Brain microvascular endothelial cell (primary cell): ENCODE results near the gene KLHL25.

ENCODE experiments used
- DNase-seq: peaks from one replicate; pipeline ENCODE4 v3.0.0-alpha.2; 2020
- H3K27ac ChIP-seq: fragments of 250-450 bp; sonication (Bioruptor Pico); 2 replicates; pipeline ENCODE4 v1.5.1; 2020; ENCODE audit warnings: mild to moderate bottlenecking, moderate library complexity
- H3K27me3 ChIP-seq: fragments of 250-450 bp; sonication (Bioruptor Pico); replicated peaks from 2 replicates; pipeline ENCODE4 v1.5.1; 2020; ENCODE audit warnings: mild to moderate bottlenecking
- H3K36me3 ChIP-seq: fragments of 250-450 bp; sonication (Bioruptor Pico); replicated peaks from 2 replicates; pipeline ENCODE4 v1.5.1; 2020; ENCODE audit warnings: mild to moderate bottlenecking
- H3K4me3 ChIP-seq: 2 replicates; pipeline ENCODE4 v1.5.1; 2011; ENCODE audit warnings: low read depth, mild to moderate bottlenecking, control low read depth, low read length, moderate library complexity
- in situ Hi-C: cut with HindIII; loops from 2 replicates; pipeline ENCODE4 v1.10.0; 2017; ENCODE audit warnings: low sequenced_read_pairs, low pct_ligation_motif_present
- TF ChIP-seq, protein P1 (sequence below): IDR thresholded peaks from 2 replicates; pipeline ENCODE4 v1.5.1; 2011; ENCODE audit warnings: low read depth, mild to moderate bottlenecking, moderate library complexity, low read length, control low read depth, inconsistent platforms; ENCODE audit errors: missing control alignments

Gene KLHL25

DNA sequence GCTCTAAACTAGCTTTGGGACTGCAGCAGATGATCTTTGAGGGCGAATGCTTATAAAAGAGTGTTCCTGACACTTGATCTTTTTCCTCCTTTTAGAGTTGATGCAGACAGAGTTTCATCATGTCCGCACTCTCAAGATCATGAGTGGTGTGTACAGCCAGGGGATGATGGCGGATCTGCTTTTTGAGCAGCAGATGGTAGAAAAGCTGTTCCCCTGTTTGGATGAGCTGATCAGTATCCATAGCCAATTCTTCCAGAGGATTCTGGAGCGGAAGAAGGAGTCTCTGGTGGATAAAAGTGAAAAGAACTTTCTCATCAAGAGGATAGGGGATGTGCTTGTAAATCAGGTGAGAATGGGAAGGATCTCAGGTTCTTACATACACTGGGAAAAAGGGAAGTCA lies 75.7 kb downstream of the KLHL25 start:
- H3K4me3 ChIP-seq, result no peak overlapping the region
- no peak overlapping the region for H3K27ac ChIP-seq
- H3K27me3 ChIP-seq, result no peaks in the 10 kb centered on the region
- in situ Hi-C loops, result no loop called here
- TF ChIP-seq, protein P1, sequence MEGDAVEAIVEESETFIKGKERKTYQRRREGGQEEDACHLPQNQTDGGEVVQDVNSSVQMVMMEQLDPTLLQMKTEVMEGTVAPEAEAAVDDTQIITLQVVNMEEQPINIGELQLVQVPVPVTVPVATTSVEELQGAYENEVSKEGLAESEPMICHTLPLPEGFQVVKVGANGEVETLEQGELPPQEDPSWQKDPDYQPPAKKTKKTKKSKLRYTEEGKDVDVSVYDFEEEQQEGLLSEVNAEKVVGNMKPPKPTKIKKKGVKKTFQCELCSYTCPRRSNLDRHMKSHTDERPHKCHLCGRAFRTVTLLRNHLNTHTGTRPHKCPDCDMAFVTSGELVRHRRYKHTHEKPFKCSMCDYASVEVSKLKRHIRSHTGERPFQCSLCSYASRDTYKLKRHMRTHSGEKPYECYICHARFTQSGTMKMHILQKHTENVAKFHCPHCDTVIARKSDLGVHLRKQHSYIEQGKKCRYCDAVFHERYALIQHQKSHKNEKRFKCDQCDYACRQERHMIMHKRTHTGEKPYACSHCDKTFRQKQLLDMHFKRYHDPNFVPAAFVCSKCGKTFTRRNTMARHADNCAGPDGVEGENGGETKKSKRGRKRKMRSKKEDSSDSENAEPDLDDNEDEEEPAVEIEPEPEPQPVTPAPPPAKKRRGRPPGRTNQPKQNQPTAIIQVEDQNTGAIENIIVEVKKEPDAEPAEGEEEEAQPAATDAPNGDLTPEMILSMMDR, result no peak
- peaks cover 52% of the 10 kb centered on the region for H3K36me3 ChIP-seq
- DNase-seq, result no peak

DNA sequence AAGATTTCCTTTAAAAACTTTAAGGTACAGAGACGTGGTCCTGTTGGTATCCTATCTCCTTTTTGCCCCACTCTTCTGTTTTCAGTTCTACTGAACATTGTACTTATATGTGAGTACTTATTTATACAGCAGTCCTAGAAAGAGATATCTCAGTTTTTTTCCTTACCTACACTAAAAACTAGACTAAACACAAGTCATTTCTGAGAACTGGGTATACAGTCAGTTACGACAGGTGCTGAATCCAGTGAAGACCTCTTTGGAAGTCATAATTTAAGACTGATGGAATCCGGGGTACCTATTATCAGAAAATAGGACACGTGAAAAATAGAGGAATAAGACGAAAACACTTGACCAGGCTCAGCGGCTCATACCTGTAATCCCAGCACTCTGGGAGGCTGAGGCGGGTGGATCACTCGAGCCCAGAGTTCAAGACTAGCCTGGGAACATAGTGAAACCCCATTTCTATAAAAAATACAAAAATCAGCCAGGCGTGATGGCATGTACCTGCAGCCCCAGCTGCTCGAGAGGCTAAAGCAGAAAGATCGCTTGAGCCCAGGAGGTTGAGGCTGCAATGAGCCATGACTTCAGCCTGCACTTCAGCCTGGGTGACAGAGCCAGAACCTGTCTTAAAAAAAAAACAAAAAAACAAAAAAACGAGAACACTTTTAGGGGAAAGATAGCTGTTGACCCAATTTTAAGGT lies 76.3 kb downstream of the KLHL25 start:
- no peak overlapping the region for H3K27ac ChIP-seq
- H3K4me3 ChIP-seq, result no peak overlapping the region
- in situ Hi-C loops, result no loop called here
- H3K27me3 ChIP-seq, result no peaks in the 10 kb centered on the region
- TF ChIP-seq, protein P1, result no peak
- no peak for DNase-seq
- H3K36me3 ChIP-seq, result peaks cover 50% of the 10 kb centered on the region

DNA sequence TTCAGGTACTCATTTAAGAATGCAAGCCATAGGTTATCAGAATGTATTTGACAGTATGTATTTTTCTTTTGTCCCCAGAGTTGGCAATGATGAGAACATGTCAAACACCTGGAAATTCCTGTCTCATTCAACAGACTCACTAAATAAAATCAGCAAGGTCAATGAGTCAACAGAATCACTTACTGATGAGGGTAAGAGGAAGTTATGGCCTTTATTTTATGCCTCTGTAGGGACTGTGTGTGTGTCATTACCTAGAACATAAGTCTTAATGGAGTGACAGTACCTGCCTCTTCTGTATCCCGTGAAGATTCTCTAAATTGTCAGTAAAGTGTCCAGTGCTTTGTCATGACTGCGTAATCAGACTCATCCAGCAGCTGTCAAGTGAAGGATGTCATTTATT lies 77.5 kb downstream of the KLHL25 start:
- TF ChIP-seq, protein P1, result no peak
- H3K27ac ChIP-seq, result no peak overlapping the region

DNA sequence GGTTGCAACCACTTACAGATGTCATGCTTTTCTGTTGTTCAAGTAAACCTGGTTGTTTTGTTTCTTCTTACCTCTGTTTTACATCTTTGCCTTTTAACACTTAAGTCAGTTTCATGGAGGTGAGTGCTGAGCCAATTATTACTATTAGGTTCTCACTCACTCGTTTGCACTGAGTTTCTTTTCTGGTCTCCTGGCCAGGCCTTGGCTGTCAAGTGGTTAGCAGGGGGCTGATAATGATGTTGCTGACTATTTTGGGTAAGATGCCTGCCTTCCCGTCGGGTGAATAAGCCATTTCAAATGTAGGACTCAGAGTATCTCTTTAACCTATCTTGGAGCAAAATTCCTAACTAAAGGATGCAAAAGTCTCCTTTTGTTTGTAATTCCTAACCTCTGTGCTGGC lies 78.5 kb downstream of the KLHL25 start:
- Histone ChIP-seq H3K27ac (no peak overlapping the region), H3K4me3 (no peak overlapping the region), H3K36me3 (peaks cover 37% of the 10 kb centered on the region), H3K27me3 (no peaks in the 10 kb centered on the region)
- DNase-seq, result no peak
- in situ Hi-C loops, result no loop called here
- TF ChIP-seq, protein P1, result no peak

More for the DNA sequence above, 77.5 kb downstream of the KLHL25 start:
- in situ Hi-C loops, result no loop called here
- Histone ChIP-seq H3K36me3 (peaks cover 40% of the 10 kb centered on the region), H3K27me3 (no peaks in the 10 kb centered on the region), H3K4me3 (no peak overlapping the region)
- DNase-seq, result no peak

DNA sequence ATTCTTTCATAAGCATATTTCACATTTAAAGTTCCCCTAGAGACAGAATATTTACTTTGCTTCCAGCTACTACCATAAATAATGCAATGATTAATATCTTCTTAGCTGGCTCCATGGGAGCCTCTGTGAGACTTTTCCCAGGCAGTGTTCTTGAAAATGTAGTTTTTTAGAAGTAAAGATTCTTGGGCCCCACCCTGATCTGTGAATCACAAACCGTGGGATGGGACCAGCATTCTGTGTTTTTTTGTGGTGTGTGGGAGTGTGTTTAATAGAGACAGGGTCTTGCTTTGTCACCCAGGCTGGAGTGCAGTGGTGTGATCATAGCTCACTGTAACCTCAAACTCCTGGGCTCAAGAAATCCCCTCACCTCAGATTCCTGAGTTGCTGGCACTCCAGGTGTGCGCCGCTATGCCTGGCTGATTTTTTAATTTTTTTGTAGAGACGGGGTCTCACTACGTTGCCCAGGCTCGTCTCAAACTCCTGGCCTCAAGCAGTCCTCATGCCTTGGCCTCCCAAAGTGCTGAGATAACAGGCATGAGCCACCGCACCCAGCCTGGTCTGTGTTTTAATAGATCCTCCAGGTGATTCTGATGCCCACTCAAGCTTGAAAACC lies 83.0 kb downstream of the KLHL25 start:
- no peaks in the 10 kb centered on the region for H3K27me3 ChIP-seq
- H3K27ac ChIP-seq, result no peak overlapping the region
- peaks cover 13% of the 10 kb centered on the region for H3K36me3 ChIP-seq
- no peak for DNase-seq
- TF ChIP-seq, protein P1, result no peak
- H3K4me3 ChIP-seq, result no peak overlapping the region
- in situ Hi-C loops, result no loop called here
